Measurements from ENCODE around the gene TNFAIP3.

The TNFAIP3 gene

GRCh38 chr6:137875058-137875520 is 8.0 kb downstream of the TNFAIP3 start:
- TF ChIP-seq BACH2 (CRISPR knock-in tag; IDR thresholded peaks at IDR 0.05; ENCODE audit: borderline replicate concordance) (no peak), ZNF8 (CRISPR knock-in tag; IDR thresholded peaks at IDR 0.05) (no peak), ISL1 (CRISPR knock-in tag; IDR thresholded peaks at IDR 0.05) (no peak), TCF4 (CRISPR knock-in tag; IDR thresholded peaks at IDR 0.05; ENCODE audit: borderline replicate concordance) (no peak), ZNF565 (CRISPR knock-in tag; conservative IDR thresholded peaks at IDR 0.05; ENCODE audit: low read depth) (no peak), ESRRG (CRISPR knock-in tag; IDR thresholded peaks at IDR 0.05) (no peak)
- ATAC-seq: no peak

GRCh38 chr6:137875606-137876005 is 8.5 kb downstream of the TNFAIP3 start:
- ATAC-seq: no peak
- TF ChIP-seq CREB5 (CRISPR knock-in tag; IDR thresholded peaks at IDR 0.05; ENCODE audit: low read depth): no peak
- no peak for TF ChIP-seq ZNF8 (CRISPR knock-in tag; IDR thresholded peaks at IDR 0.05)
- no peak for TF ChIP-seq ZNF70 (CRISPR knock-in tag; IDR thresholded peaks at IDR 0.05)
- TF ChIP-seq ZC3H10 (CRISPR knock-in tag; IDR thresholded peaks at IDR 0.05): no peak
- no peak for TF ChIP-seq ARNTL (CRISPR knock-in tag; IDR thresholded peaks at IDR 0.05; ENCODE audit: borderline replicate concordance, low read depth)
- TF ChIP-seq TSHZ2 (CRISPR knock-in tag; IDR thresholded peaks at IDR 0.05): no peak
- TF ChIP-seq BACH2 (CRISPR knock-in tag; IDR thresholded peaks at IDR 0.05; ENCODE audit: borderline replicate concordance): no peak

GRCh38 chr6:137876547-137876946 is 9.5 kb downstream of the TNFAIP3 start:
- TF ChIP-seq ISL1 (CRISPR knock-in tag; IDR thresholded peaks at IDR 0.05): no peak
- TF ChIP-seq PPARA (CRISPR knock-in tag; IDR thresholded peaks at IDR 0.05; ENCODE audit: borderline replicate concordance): no peak
- TF ChIP-seq POU6F1 (CRISPR knock-in tag; IDR thresholded peaks at IDR 0.05; ENCODE audit: borderline replicate concordance, low read depth): no peak
- no peak for TF ChIP-seq GLIS3 (CRISPR knock-in tag; IDR thresholded peaks at IDR 0.05)
- no peak for TF ChIP-seq SNAI2 (CRISPR knock-in tag; IDR thresholded peaks at IDR 0.05)
- no peak for TF ChIP-seq TCF4 (CRISPR knock-in tag; IDR thresholded peaks at IDR 0.05; ENCODE audit: borderline replicate concordance)
- no peak for ATAC-seq

GRCh38 chr6:137877113-137877512 is 10.1 kb downstream of the TNFAIP3 start:
- TF ChIP-seq TSHZ2 (CRISPR knock-in tag; IDR thresholded peaks at IDR 0.05) (no peak), PPARA (CRISPR knock-in tag; IDR thresholded peaks at IDR 0.05; ENCODE audit: borderline replicate concordance) (no peak), OSR1 (CRISPR knock-in tag; IDR thresholded peaks at IDR 0.05) (no peak), CREB5 (CRISPR knock-in tag; IDR thresholded peaks at IDR 0.05; ENCODE audit: low read depth) (no peak)
- no peak for ATAC-seq

All from SK-N-SH treated with all-trans-retinoic acid at 6 μM for 48 hours (cell line).